H9 (cell line): Measurements from ENCODE around the gene TTC32. TPM values are rescaled to one million over a fixed set of nuclear protein-coding genes. Genes with fewer than 3 reads are reported as not detected.

Source experiments
- DNase-seq: peaks from one replicate; pipeline ENCODE4 v3.0.0-alpha.2; 2017
- H2AFZ ChIP-seq: one replicate; pipeline ENCODE4 v1.6.1; 2013; ENCODE audit warnings: mild to moderate bottlenecking, low read length, control low read depth, moderate library complexity
- H2AK5ac ChIP-seq: 2 replicates; pipeline ENCODE4 v1.6.1; 2013; ENCODE audit warnings: low read length, control low read depth, mixed read lengths; ENCODE audit not compliant: insufficient read length
- H2BK120ac ChIP-seq: one replicate; pipeline ENCODE4 v1.6.1; 2013; ENCODE audit warnings: low read depth, mild to moderate bottlenecking, low read length, control low read depth, inconsistent platforms; ENCODE audit not compliant: poor library complexity, severe bottlenecking
- H2BK12ac ChIP-seq: 2 replicates; pipeline ENCODE4 v1.6.1; 2013; ENCODE audit warnings: low read length, control low read depth, mixed read lengths, low read depth; ENCODE audit not compliant: insufficient read length
- H2BK15ac ChIP-seq: 2 replicates; pipeline ENCODE4 v1.6.1; 2013; ENCODE audit warnings: low read depth, low read length, control low read depth
- H2BK20ac ChIP-seq: one replicate; pipeline ENCODE4 v1.6.1; 2013; ENCODE audit warnings: low read depth, mild to moderate bottlenecking, low read length, control low read depth, inconsistent platforms; ENCODE audit not compliant: poor library complexity, severe bottlenecking
- H2BK5ac ChIP-seq: 2 replicates; pipeline ENCODE4 v1.6.1; 2013; ENCODE audit warnings: low read length, control low read depth, mixed read lengths; ENCODE audit not compliant: insufficient read length
- H3K14ac ChIP-seq: 2 replicates; pipeline ENCODE4 v1.6.1; 2013; ENCODE audit warnings: low read length, control low read depth; ENCODE audit not compliant: insufficient read depth
- H3K18ac ChIP-seq: 2 replicates; pipeline ENCODE4 v1.6.1; 2013; ENCODE audit warnings: low read depth, mild to moderate bottlenecking, mixed read lengths, low read length, control low read depth; ENCODE audit not compliant: insufficient read length
- H3K23ac ChIP-seq: 2 replicates; pipeline ENCODE4 v1.6.1; 2013; ENCODE audit warnings: low read length, control low read depth, mixed read lengths, low read depth; ENCODE audit not compliant: insufficient read length
- H3K23me2 ChIP-seq: 2 replicates; pipeline ENCODE4 v1.6.1; 2013; ENCODE audit warnings: low read depth, mild to moderate bottlenecking, mixed read lengths, low read length, control low read depth; ENCODE audit not compliant: insufficient read length, poor library complexity, severe bottlenecking
- H3K27ac ChIP-seq: 2 replicates; pipeline ENCODE4 v1.5.1; 2013; ENCODE audit warnings: low read length, control low read depth, mixed read lengths, low read depth; ENCODE audit not compliant: insufficient read length
- H3K27me3 ChIP-seq: 2 replicates; pipeline ENCODE4 v1.6.1; 2013; ENCODE audit warnings: low read length, control low read depth, inconsistent platforms; ENCODE audit not compliant: insufficient read depth
- H3K4ac ChIP-seq: 2 replicates; pipeline ENCODE4 v1.6.1; 2013; ENCODE audit warnings: low read depth, mild to moderate bottlenecking, control low read depth, inconsistent platforms, low read length, moderate library complexity
- H3K4me1 ChIP-seq: 2 replicates; pipeline ENCODE4 v1.6.1; 2013; ENCODE audit warnings: low read length, control low read depth, inconsistent platforms; ENCODE audit not compliant: insufficient read depth
- H3K4me2 ChIP-seq: 2 replicates; pipeline ENCODE4 v1.6.1; 2013; ENCODE audit warnings: low read length, control low read depth, mixed read lengths; ENCODE audit not compliant: insufficient read length, insufficient read depth
- H3K56ac ChIP-seq: 2 replicates; pipeline ENCODE4 v1.6.1; 2013; ENCODE audit warnings: low read depth, mild to moderate bottlenecking, mixed read lengths, low read length, control low read depth; ENCODE audit not compliant: insufficient read length
- H3K79me1 ChIP-seq: 2 replicates; pipeline ENCODE4 v1.6.1; 2013; ENCODE audit warnings: low read depth, mild to moderate bottlenecking, moderate library complexity, low read length, control low read depth, inconsistent platforms; ENCODE audit not compliant: insufficient read depth, poor library complexity, severe bottlenecking
- H3K79me2 ChIP-seq: 2 replicates; pipeline ENCODE4 v1.6.1; 2013; ENCODE audit warnings: low read length, control low read depth, inconsistent platforms; ENCODE audit not compliant: insufficient read depth
- H3K9ac ChIP-seq: 2 replicates; pipeline ENCODE4 v1.6.1; 2013; ENCODE audit warnings: low read length, control low read depth, mixed read lengths; ENCODE audit not compliant: insufficient read length; ENCODE audit errors: extremely low read depth
- H3K9me3 ChIP-seq: one replicate; pipeline ENCODE4 v1.6.1; 2013; ENCODE audit warnings: low read depth, low read length, inconsistent platforms; ENCODE audit not compliant: control insufficient read depth
- H3T11ph ChIP-seq: one replicate; pipeline ENCODE4 v1.6.1; 2013; ENCODE audit warnings: mild to moderate bottlenecking, low read length, control low read depth, inconsistent platforms
- H4K20me1 ChIP-seq: one replicate; pipeline ENCODE4 v1.6.1; 2013; ENCODE audit not compliant: control insufficient read depth, insufficient read length, insufficient read depth
- H4K5ac ChIP-seq: 2 replicates; pipeline ENCODE4 v1.6.1; 2013; ENCODE audit warnings: low read depth, mild to moderate bottlenecking, mixed read lengths, low read length, control low read depth; ENCODE audit not compliant: insufficient read length
- H4K8ac ChIP-seq: replicated peaks from 2 replicates; pipeline ENCODE4 v1.6.1; 2013; ENCODE audit warnings: low read length, control low read depth, mixed read lengths, low read depth; ENCODE audit not compliant: insufficient read length
- H4K91ac ChIP-seq: 2 replicates; pipeline ENCODE4 v1.6.1; 2013; ENCODE audit warnings: low read depth, mild to moderate bottlenecking, moderate library complexity, mixed read lengths, low read length, control low read depth; ENCODE audit not compliant: insufficient read length
- H3K27ac Mint-ChIP-seq, 3 experiments: 2 replicates in 2 of 3; 3 replicates in 1 of 3; pipeline ENCODE4 v1.8.0; 2020 to 2021; ENCODE audit warnings: mixed read lengths in 3 of 3, mild to moderate bottlenecking in 1 of 3, moderate library complexity in 1 of 3
- H3K27me3 Mint-ChIP-seq: 2 replicates; pipeline ENCODE4 v1.8.0; 2021; ENCODE audit warnings: low read depth, mild to moderate bottlenecking, moderate library complexity, mixed read lengths
- H3K36me3 Mint-ChIP-seq, 3 experiments: 2 replicates in 2 of 3; 3 replicates in 1 of 3; pipeline ENCODE4 v1.8.0; 2020 to 2021; ENCODE audit warnings: low read depth in 3 of 3, mixed read lengths in 3 of 3; ENCODE audit not compliant: insufficient read depth in 1 of 3
- H3K4me1 Mint-ChIP-seq, 2 experiments: 2 replicates each; pipeline ENCODE4 v1.8.0; 2020; ENCODE audit warnings: mixed read lengths in 2 of 2
- H3K4me3 Mint-ChIP-seq, 2 experiments: 2 replicates in 1 of 2; 3 replicates in 1 of 2; pipeline ENCODE4 v1.8.0; 2020 to 2021; ENCODE audit warnings: mild to moderate bottlenecking in 2 of 2, mixed read lengths in 2 of 2, moderate library complexity in 1 of 2
- H3K9me3 Mint-ChIP-seq, 2 experiments: 2 replicates in 1 of 2; 3 replicates in 1 of 2; pipeline ENCODE4 v1.8.0; 2020; ENCODE audit warnings: mild to moderate bottlenecking in 2 of 2, mixed read lengths in 2 of 2, moderate library complexity in 1 of 2
- CTCF ChIP-seq: fragments of 200-600 bp; sonication (generic); conservative IDR thresholded peaks from 3 replicates; pipeline ENCODE4 v1.8.0; 2021; ENCODE audit warnings: antibody characterized with exemption, mild to moderate bottlenecking
- WGBS: extraction: QIAGEN DNeasy Blood & Tissue Kit; methylation state at CpG from one replicate; pipeline ENCODE4 v1.1.7; 2013; ENCODE audit warnings: missing lambda C conversion rate, low lambda C conversion rate, mixed read lengths; ENCODE audit not compliant: insufficient read length; ENCODE audit errors: extremely low coverage; 5-methylcytosine and 5-hydroxymethylcytosine counted together
- total RNA-seq: library from RNA; stranded (reverse); gene quantifications from 2 replicates; pipeline ENCODE4 v1.2.1, GENCODE V29; 2021

TTC32 gene
- total RNA-seq, 1 experiment from 2014 or later = 8.9 TPM

- H3K4ac ChIP-seq = no peak overlapping the region
- H2AFZ ChIP-seq = no peak overlapping the region
- no peak overlapping the region for H2BK12ac ChIP-seq
- H3K18ac ChIP-seq = no peak overlapping the region
- H2AK5ac ChIP-seq = no peak overlapping the region
- TF ChIP-seq CTCF = no peak
- H4K5ac ChIP-seq = no peak overlapping the region
- peaks cover 8% of the 10 kb centered on the region for H3K23me2 ChIP-seq
- H2BK120ac ChIP-seq = no peak overlapping the region
- WGBS = no CpG with 5 or more reads among the region's 5 CpGs
- H3K4me2 ChIP-seq = no peak overlapping the region
- H3K79me2 ChIP-seq = no peaks in the 10 kb centered on the region
- H3K27ac ChIP-seq = no peak overlapping the region
- no peak overlapping the region for H2BK15ac ChIP-seq
- H3K79me1 ChIP-seq = no peaks in the 10 kb centered on the region
- no peaks in the 10 kb centered on the region for H3K4me1 ChIP-seq
- no peaks in the 10 kb centered on the region; a peak in 1 of 7 replicates for H3K36me3 Mint-ChIP-seq
- H3K27me3 Mint-ChIP-seq = peaks cover 33% of the 10 kb centered on the region
- H3K4me3 Mint-ChIP-seq = no peak overlapping the region
- peak overlapping the region in 1 of 3 experiments; percentile 78; a peak in 1 of 7 replicates for H3K27ac Mint-ChIP-seq
- no peak overlapping the region for H3T11ph ChIP-seq
- no peaks in the 10 kb centered on the region for H3K9me3 ChIP-seq
- H4K8ac ChIP-seq = no peak overlapping the region
- H3K14ac ChIP-seq = no peak overlapping the region
- no peaks in the 10 kb centered on the region for H4K20me1 ChIP-seq
- no peak overlapping the region for H3K9ac ChIP-seq
- H4K91ac ChIP-seq = no peak overlapping the region
- DNase-seq = no peak
- peaks cover 2% of the 10 kb centered on the region; the same call in 1 of the 2 replicates for H3K27me3 ChIP-seq
- peaks cover 4 to 11% of the 10 kb centered on the region in 2 experiments for H3K4me1 Mint-ChIP-seq
- H3K9me3 Mint-ChIP-seq = no peaks in the 10 kb centered on the region
- H3K56ac ChIP-seq = no peak overlapping the region
- no peak overlapping the region for H2BK5ac ChIP-seq
- no peak overlapping the region for H3K23ac ChIP-seq
- no peak overlapping the region for H2BK20ac ChIP-seq
Observed at GRCh38 chr2:19873014-19873413, 28.8 kb downstream of the TTC32 start.
